ENCODE measurements around the gene CLEC20A.

CLEC20A gene

GRCh38 chr1:178456472-178456871 lies 40.3 kb downstream of the CLEC20A start:
- no peaks in the 10 kb centered on the region for H3K27me3 ChIP-seq (ENCODE audit: control insufficient read depth, insufficient read depth, low read length)
- H3K36me3 ChIP-seq (ENCODE audit: control insufficient read depth, insufficient read depth, low read length), result no peaks in the 10 kb centered on the region
- no peaks in the 10 kb centered on the region for H3K4me1 ChIP-seq (ENCODE audit: control insufficient read depth, insufficient read depth, low read length)
- H3K9me3 ChIP-seq (ENCODE audit: control insufficient read depth, low read length), result no peaks in the 10 kb centered on the region
- no peak overlapping the region for H3K4me3 ChIP-seq (ENCODE audit: low read length)
- H3K9ac ChIP-seq (ENCODE audit: low read length), result no peak overlapping the region

- H3K4me3 ChIP-seq (ENCODE audit: low read length), result no peak overlapping the region
- H3K36me3 ChIP-seq (ENCODE audit: control insufficient read depth, insufficient read depth, low read length), result no peaks in the 10 kb centered on the region
- H3K4me1 ChIP-seq (ENCODE audit: control insufficient read depth, insufficient read depth, low read length), result no peaks in the 10 kb centered on the region
- H3K9me3 ChIP-seq (ENCODE audit: control insufficient read depth, low read length), result no peaks in the 10 kb centered on the region
- no peaks in the 10 kb centered on the region for H3K27me3 ChIP-seq (ENCODE audit: control insufficient read depth, insufficient read depth, low read length)
- H3K9ac ChIP-seq (ENCODE audit: low read length), result no peak overlapping the region
Observed at GRCh38 chr1:178452013-178452412, 44.8 kb downstream of the CLEC20A start.

GRCh38 chr1:178451529-178451928 lies 45.2 kb downstream of the CLEC20A start:
- Histone ChIP-seq H3K27me3 (ENCODE audit: control insufficient read depth, insufficient read depth, low read length) (no peaks in the 10 kb centered on the region), H3K9ac (ENCODE audit: low read length) (no peak overlapping the region), H3K4me1 (ENCODE audit: control insufficient read depth, insufficient read depth, low read length) (no peaks in the 10 kb centered on the region), H3K4me3 (ENCODE audit: low read length) (no peak overlapping the region), H3K9me3 (ENCODE audit: control insufficient read depth, low read length) (no peaks in the 10 kb centered on the region), H3K36me3 (ENCODE audit: control insufficient read depth, insufficient read depth, low read length) (no peaks in the 10 kb centered on the region)

GRCh38 chr1:178450871-178451270 lies 45.9 kb downstream of the CLEC20A start:
- H3K27me3 ChIP-seq (ENCODE audit: control insufficient read depth, insufficient read depth, low read length), result no peaks in the 10 kb centered on the region
- no peaks in the 10 kb centered on the region for H3K36me3 ChIP-seq (ENCODE audit: control insufficient read depth, insufficient read depth, low read length)
- no peak overlapping the region for H3K4me3 ChIP-seq (ENCODE audit: low read length)
- no peak overlapping the region for H3K9ac ChIP-seq (ENCODE audit: low read length)
- H3K9me3 ChIP-seq (ENCODE audit: control insufficient read depth, low read length), result no peaks in the 10 kb centered on the region
- no peaks in the 10 kb centered on the region for H3K4me1 ChIP-seq (ENCODE audit: control insufficient read depth, insufficient read depth, low read length)

- Histone ChIP-seq H3K9ac (ENCODE audit: low read length) (no peak overlapping the region), H3K9me3 (ENCODE audit: control insufficient read depth, low read length) (no peaks in the 10 kb centered on the region), H3K4me3 (ENCODE audit: low read length) (no peak overlapping the region), H3K4me1 (ENCODE audit: control insufficient read depth, insufficient read depth, low read length) (no peaks in the 10 kb centered on the region), H3K27me3 (ENCODE audit: control insufficient read depth, insufficient read depth, low read length) (no peaks in the 10 kb centered on the region), H3K36me3 (ENCODE audit: control insufficient read depth, insufficient read depth, low read length) (no peaks in the 10 kb centered on the region)
Observed at GRCh38 chr1:178442925-178443324, 53.8 kb downstream of the CLEC20A start.

- no peaks in the 10 kb centered on the region for H3K9me3 ChIP-seq (ENCODE audit: control insufficient read depth, low read length)
Observed at GRCh38 chr1:178438432-178438831, 58.3 kb downstream of the CLEC20A start.

GRCh38 chr1:178436899-178437298 lies 59.9 kb downstream of the CLEC20A start:
- no peak overlapping the region for H3K4me3 ChIP-seq (ENCODE audit: low read length)
- H3K4me1 ChIP-seq (ENCODE audit: control insufficient read depth, insufficient read depth, low read length), result no peaks in the 10 kb centered on the region
- H3K36me3 ChIP-seq (ENCODE audit: control insufficient read depth, insufficient read depth, low read length), result no peaks in the 10 kb centered on the region
- no peaks in the 10 kb centered on the region for H3K27me3 ChIP-seq (ENCODE audit: control insufficient read depth, insufficient read depth, low read length)
- H3K9ac ChIP-seq (ENCODE audit: low read length), result no peak overlapping the region
- H3K9me3 ChIP-seq (ENCODE audit: control insufficient read depth, low read length), result no peaks in the 10 kb centered on the region

More at GRCh38 chr1:178438432-178438831, 58.3 kb downstream of the CLEC20A start:
- Histone ChIP-seq H3K4me3 (ENCODE audit: low read length) (no peak overlapping the region), H3K9ac (ENCODE audit: low read length) (no peak overlapping the region), H3K27me3 (ENCODE audit: control insufficient read depth, insufficient read depth, low read length) (no peaks in the 10 kb centered on the region), H3K36me3 (ENCODE audit: control insufficient read depth, insufficient read depth, low read length) (no peaks in the 10 kb centered on the region), H3K4me1 (ENCODE audit: control insufficient read depth, insufficient read depth, low read length) (no peaks in the 10 kb centered on the region)

- Histone ChIP-seq H3K27me3 (ENCODE audit: control insufficient read depth, insufficient read depth, low read length) (no peaks in the 10 kb centered on the region), H3K4me1 (ENCODE audit: control insufficient read depth, insufficient read depth, low read length) (no peaks in the 10 kb centered on the region), H3K4me3 (ENCODE audit: low read length) (no peak overlapping the region), H3K36me3 (ENCODE audit: control insufficient read depth, insufficient read depth, low read length) (no peaks in the 10 kb centered on the region), H3K9ac (ENCODE audit: low read length) (no peak overlapping the region), H3K9me3 (ENCODE audit: control insufficient read depth, low read length) (no peaks in the 10 kb centered on the region)
Observed at GRCh38 chr1:178434899-178435435, 61.8 kb downstream of the CLEC20A start.

- no peak overlapping the region for H3K4me3 ChIP-seq (ENCODE audit: low read length)
- no peaks in the 10 kb centered on the region for H3K4me1 ChIP-seq (ENCODE audit: control insufficient read depth, insufficient read depth, low read length)
- no peaks in the 10 kb centered on the region for H3K27me3 ChIP-seq (ENCODE audit: control insufficient read depth, insufficient read depth, low read length)
- H3K36me3 ChIP-seq (ENCODE audit: control insufficient read depth, insufficient read depth, low read length), result no peaks in the 10 kb centered on the region
- H3K9ac ChIP-seq (ENCODE audit: low read length), result no peak overlapping the region
- H3K9me3 ChIP-seq (ENCODE audit: control insufficient read depth, low read length), result no peaks in the 10 kb centered on the region
Observed at GRCh38 chr1:178434360-178434759, 62.4 kb downstream of the CLEC20A start.
